Mucosa of stomach (tissue), 1 donor: Measurements from ENCODE around the gene CELF2.

Experiments
- H3K27me3 ChIP-seq: one replicate; pipeline ENCODE4 v1.7.0; 2013; ENCODE audit warnings: mild to moderate bottlenecking, low read length; ENCODE audit not compliant: control insufficient read depth, insufficient read depth
- H3K36me3 ChIP-seq: one replicate; pipeline ENCODE4 v1.7.0; 2013; ENCODE audit warnings: low read length; ENCODE audit not compliant: control insufficient read depth, insufficient read depth
- H3K4me1 ChIP-seq: one replicate; pipeline ENCODE4 v1.7.0; 2013; ENCODE audit warnings: mild to moderate bottlenecking, low read length; ENCODE audit not compliant: control insufficient read depth, insufficient read depth
- H3K4me3 ChIP-seq: one replicate; pipeline ENCODE4 v1.7.0; 2013; ENCODE audit warnings: low read length
- H3K9ac ChIP-seq: one replicate; pipeline ENCODE4 v1.7.0; 2013; ENCODE audit warnings: mild to moderate bottlenecking, low read length, moderate library complexity
- H3K9me3 ChIP-seq: one replicate; pipeline ENCODE4 v1.7.0; 2013; ENCODE audit warnings: mild to moderate bottlenecking, low read length, moderate library complexity; ENCODE audit not compliant: control insufficient read depth
- donor health status: Pancreatic carcinoma.

CELF2 gene

GRCh38 chr10:11253385-11254002, 235.8 kb downstream of the CELF2 start:
- Histone ChIP-seq H3K36me3 (no peaks in the 10 kb centered on the region), H3K4me1 (no peaks in the 10 kb centered on the region), H3K27me3 (no peaks in the 10 kb centered on the region)

GRCh38 chr10:11255156-11255555, 237.5 kb downstream of the CELF2 start:
- Histone ChIP-seq H3K9ac (no peak overlapping the region), H3K9me3 (no peaks in the 10 kb centered on the region), H3K27me3 (no peaks in the 10 kb centered on the region), H3K4me1 (no peaks in the 10 kb centered on the region), H3K36me3 (no peaks in the 10 kb centered on the region), H3K4me3 (no peak overlapping the region)

More at GRCh38 chr10:11253385-11254002, 235.8 kb downstream of the CELF2 start:
- no peak overlapping the region for H3K4me3 ChIP-seq
- no peak overlapping the region for H3K9ac ChIP-seq
- H3K9me3 ChIP-seq, result no peaks in the 10 kb centered on the region

- H3K4me3 ChIP-seq, result no peak overlapping the region
- no peak overlapping the region for H3K9ac ChIP-seq
- no peaks in the 10 kb centered on the region for H3K4me1 ChIP-seq
- H3K9me3 ChIP-seq, result no peaks in the 10 kb centered on the region
- H3K36me3 ChIP-seq, result no peaks in the 10 kb centered on the region
- no peaks in the 10 kb centered on the region for H3K27me3 ChIP-seq
Observed at GRCh38 chr10:11255796-11256444, 238.2 kb downstream of the CELF2 start.

- no peak overlapping the region for H3K4me3 ChIP-seq
- no peaks in the 10 kb centered on the region for H3K4me1 ChIP-seq
- no peaks in the 10 kb centered on the region for H3K27me3 ChIP-seq
- H3K36me3 ChIP-seq, result no peaks in the 10 kb centered on the region
- H3K9me3 ChIP-seq, result no peaks in the 10 kb centered on the region
- no peak overlapping the region for H3K9ac ChIP-seq
Observed at GRCh38 chr10:11256896-11257295, 239.2 kb downstream of the CELF2 start.

GRCh38 chr10:11257440-11258090, 239.9 kb downstream of the CELF2 start:
- Histone ChIP-seq H3K4me3 (no peak overlapping the region), H3K36me3 (no peaks in the 10 kb centered on the region), H3K9me3 (no peaks in the 10 kb centered on the region), H3K4me1 (no peaks in the 10 kb centered on the region), H3K9ac (no peak overlapping the region), H3K27me3 (no peaks in the 10 kb centered on the region)

GRCh38 chr10:11260170-11260569, 242.5 kb downstream of the CELF2 start:
- Histone ChIP-seq H3K4me3 (no peak overlapping the region), H3K4me1 (no peaks in the 10 kb centered on the region), H3K9ac (no peak overlapping the region), H3K9me3 (no peaks in the 10 kb centered on the region), H3K27me3 (no peaks in the 10 kb centered on the region), H3K36me3 (no peaks in the 10 kb centered on the region)

- H3K4me1 ChIP-seq, result no peaks in the 10 kb centered on the region
Observed at GRCh38 chr10:11261143-11261542, 243.5 kb downstream of the CELF2 start.

GRCh38 chr10:11261687-11262493, 244.2 kb downstream of the CELF2 start:
- H3K4me1 ChIP-seq, result no peaks in the 10 kb centered on the region
- no peak overlapping the region for H3K9ac ChIP-seq
- H3K36me3 ChIP-seq, result no peaks in the 10 kb centered on the region
- H3K4me3 ChIP-seq, result no peak overlapping the region
- H3K9me3 ChIP-seq, result no peaks in the 10 kb centered on the region
- no peaks in the 10 kb centered on the region for H3K27me3 ChIP-seq

More at GRCh38 chr10:11261143-11261542, 243.5 kb downstream of the CELF2 start:
- no peak overlapping the region for H3K9ac ChIP-seq
- H3K27me3 ChIP-seq, result no peaks in the 10 kb centered on the region
- H3K36me3 ChIP-seq, result no peaks in the 10 kb centered on the region
- H3K4me3 ChIP-seq, result no peak overlapping the region
- H3K9me3 ChIP-seq, result no peaks in the 10 kb centered on the region

GRCh38 chr10:11262494-11263345, 245.0 kb downstream of the CELF2 start:
- Histone ChIP-seq H3K27me3 (no peaks in the 10 kb centered on the region), H3K4me1 (no peaks in the 10 kb centered on the region), H3K9ac (no peak overlapping the region), H3K4me3 (no peak overlapping the region), H3K36me3 (no peaks in the 10 kb centered on the region), H3K9me3 (no peaks in the 10 kb centered on the region)

- no peaks in the 10 kb centered on the region for H3K27me3 ChIP-seq
- no peaks in the 10 kb centered on the region for H3K4me1 ChIP-seq
- H3K4me3 ChIP-seq, result no peak overlapping the region
- no peaks in the 10 kb centered on the region for H3K9me3 ChIP-seq
- H3K9ac ChIP-seq, result no peak overlapping the region
- no peaks in the 10 kb centered on the region for H3K36me3 ChIP-seq
Observed at GRCh38 chr10:11263767-11264166, 246.1 kb downstream of the CELF2 start.

GRCh38 chr10:11264296-11265048, 246.8 kb downstream of the CELF2 start:
- Histone ChIP-seq H3K9me3 (no peaks in the 10 kb centered on the region), H3K4me1 (no peaks in the 10 kb centered on the region), H3K4me3 (no peak overlapping the region), H3K36me3 (no peaks in the 10 kb centered on the region), H3K9ac (no peak overlapping the region), H3K27me3 (no peaks in the 10 kb centered on the region)
